ENCODE measurements around the gene RPL22.
A peak's percentile ranks its signal among the peaks of the same experiment; 100 is the strongest.

RPL22 gene

DNA sequence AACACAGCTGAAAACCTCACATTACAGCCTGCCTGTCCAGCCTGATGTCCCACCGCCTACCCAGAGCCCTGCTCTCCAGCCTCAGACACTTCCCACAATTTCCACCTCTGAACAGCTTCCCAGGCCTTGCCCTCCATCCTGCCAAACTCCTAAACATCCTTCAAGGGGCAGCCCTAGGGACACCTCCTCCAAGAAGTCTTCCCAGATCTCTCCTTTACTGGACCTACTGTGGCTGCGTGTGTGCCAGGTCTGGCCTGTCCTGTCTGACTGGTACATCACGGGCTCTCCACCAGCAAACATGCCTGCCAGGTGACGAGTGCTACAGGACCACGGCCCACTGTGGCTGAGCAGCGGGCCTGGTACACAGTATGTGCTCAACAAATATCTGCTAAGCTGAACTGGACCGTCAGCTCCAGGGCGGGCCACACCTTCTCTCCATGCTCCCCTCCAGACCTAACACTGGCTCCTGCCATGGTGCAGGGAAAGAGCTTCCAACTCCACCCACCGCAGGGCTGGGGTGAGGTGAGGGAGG lies 48.0 kb downstream of the RPL22 start:
- no peak for DNase-seq (ENCODE audit: low read depth)

GRCh38 chr1:6150006-6150938 lies 49.1 kb downstream of the RPL22 start:
- DNase-seq (ENCODE audit: low read depth): no peak

GRCh38 chr1:6149597-6149996 lies 49.8 kb downstream of the RPL22 start:
- DNase-seq (ENCODE audit: low read depth): no peak

GRCh38 chr1:6148497-6149241 lies 50.7 kb downstream of the RPL22 start:
- peak; percentile 50 for DNase-seq (ENCODE audit: low read depth)

DNA sequence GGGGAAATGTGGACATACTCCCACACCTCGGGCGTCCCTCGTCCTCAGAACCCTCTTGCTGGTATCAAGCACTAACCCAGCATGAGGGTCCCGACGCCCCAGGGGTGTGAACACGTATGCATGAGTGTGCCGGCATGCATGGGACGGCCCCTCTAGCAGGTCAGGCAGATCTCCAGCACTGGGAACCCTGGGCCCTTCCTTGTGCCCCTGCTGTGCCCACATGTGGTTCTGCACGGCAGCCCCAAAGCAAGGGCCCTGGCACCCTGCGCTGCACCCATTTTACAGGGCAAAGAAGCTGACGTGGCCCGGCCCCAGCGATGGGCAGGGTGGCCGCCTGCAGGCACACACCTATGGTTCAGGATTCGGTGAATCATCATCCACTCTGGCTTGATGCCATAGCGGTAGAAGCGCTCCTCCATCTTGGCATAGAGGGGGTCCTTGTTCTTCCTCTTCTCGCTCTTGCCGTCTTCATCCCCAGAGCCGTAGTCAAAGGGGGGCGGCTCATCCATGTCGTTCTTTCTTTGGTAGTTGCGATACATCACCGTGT lies 53.5 kb downstream of the RPL22 start:
- no peak for DNase-seq (ENCODE audit: low read depth)

DNA sequence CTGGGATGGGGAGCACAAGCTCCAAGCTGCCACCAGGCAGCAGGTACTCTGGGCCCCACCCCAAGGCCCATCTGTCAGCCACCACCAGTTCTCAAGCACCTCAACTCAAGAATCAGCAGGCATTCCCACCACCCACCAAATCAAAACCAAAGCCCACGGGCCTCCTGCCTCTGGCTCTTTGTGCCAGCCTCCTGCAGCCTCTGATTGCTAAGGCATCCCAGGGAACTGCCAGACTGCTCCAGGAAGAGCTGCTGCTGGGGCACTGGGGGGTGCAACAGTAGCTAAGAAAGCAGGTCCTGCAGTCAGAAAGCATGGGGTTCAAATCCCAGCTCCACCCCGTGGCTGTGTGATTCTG lies 54.0 kb downstream of the RPL22 start:
- DNase-seq (ENCODE audit: low read depth): no peak

DNA sequence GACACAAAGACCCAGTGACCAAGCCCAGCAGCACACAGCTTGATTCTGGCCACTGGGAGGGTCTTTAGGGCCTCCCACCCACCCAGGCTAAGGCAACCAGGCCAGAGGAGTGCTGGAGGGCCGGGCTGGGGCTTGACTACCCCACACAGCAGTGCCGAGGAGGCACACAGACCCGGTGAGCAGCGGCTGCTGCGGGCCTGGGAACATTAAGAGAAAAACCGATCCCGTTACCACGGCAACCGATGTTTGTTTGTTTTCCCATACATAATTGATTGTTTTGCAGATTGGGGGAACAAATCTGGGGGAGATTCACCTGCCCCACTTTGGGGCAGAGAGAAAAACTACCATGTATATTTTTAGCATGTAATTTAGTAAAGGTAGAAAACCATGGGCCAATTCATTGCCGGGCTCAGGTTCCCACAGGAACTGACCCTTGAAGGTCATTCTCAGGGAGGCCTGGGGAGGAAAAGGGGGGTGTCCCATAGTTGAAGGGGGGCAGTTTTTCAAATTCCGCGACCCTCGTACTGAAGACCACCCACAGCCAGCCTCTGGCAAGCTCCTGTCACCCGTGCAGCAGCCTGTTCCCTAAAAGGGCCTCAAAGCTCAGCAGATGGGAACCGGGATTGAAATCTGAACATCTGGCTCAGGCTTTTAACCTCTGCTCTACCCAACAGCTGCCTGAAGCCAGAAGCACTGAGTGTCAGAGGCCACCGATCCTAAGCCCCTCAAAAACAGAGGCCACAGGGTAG lies 54.6 kb downstream of the RPL22 start:
- no peak for DNase-seq (ENCODE audit: low read depth)

DNA sequence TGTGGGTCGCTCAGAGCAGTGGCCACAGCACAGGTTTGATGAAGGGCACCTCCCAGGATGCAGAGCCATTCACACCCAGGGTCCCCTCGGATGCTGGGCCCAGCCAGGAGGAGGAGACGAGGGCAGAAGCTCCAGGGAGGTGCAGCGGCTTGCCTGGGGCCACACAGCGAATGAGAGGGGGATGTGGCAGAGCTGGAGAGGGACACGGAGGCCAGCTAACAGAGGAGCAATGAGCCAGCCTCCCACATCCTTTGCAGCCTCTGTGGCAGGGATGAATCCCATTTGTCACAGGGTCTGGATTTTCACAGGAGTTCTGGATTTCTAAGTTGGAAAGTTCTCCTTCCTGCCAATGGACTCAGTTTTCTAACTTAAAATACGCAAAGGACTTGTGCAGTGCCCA lies 55.2 kb downstream of the RPL22 start:
- no peak for DNase-seq (ENCODE audit: low read depth)

DNA sequence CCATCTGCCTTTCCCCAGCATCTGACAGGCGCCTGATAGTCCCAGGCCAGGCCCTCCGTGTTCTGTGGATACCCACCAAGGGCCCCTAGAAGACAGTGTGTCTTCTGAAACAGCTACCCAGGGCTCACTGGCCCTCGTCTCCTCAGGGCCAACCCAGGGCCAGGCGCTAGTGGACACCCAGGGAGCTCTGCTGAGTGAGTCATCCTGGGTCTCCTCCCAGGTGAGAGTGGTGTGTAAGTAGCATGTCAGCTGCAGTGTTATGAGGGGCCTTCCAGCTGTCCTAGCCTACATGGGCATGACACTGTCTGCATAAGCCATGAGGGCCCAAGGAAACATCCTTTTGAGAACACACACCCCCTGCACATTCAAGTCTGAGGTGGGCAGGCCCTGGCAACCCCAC lies 56.0 kb downstream of the RPL22 start:
- DNase-seq (ENCODE audit: low read depth): no peak

- no peak for DNase-seq (ENCODE audit: low read depth)
These were observed 56.7 kb downstream of the RPL22 start for GRCh38 chr1:6142734-6143133.

DNA sequence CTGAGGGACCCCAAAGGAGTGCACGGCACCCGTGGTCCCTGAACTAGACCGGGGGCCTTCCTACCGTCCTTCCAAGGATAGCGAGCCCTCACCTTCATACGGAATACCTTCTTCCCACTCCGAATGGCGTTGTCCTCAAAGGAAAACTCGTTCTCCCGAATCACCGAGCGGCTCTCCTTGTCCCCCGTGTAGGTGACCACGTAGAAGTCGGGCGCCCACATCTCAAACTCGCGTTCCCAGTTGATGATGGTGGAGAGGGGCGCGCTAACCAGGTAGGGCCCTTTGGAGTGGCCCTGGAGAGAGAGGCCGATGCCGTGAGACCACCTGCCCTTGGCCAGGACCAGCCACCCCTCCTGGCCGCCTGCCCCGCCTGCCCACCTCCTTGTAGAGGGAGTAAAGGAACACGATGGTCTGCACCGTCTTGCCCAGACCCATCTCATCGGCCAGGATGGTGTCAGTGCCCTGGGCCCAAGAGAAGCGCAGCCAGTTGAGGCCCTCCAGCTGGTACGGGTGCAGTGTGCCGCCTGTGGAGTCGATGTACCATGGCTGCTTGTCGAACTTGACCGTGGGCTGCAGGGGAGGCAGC lies 57.3 kb downstream of the RPL22 start:
- DNase-seq (ENCODE audit: low read depth): no peak

GRCh38 chr1:6141592-6141991 lies 57.8 kb downstream of the RPL22 start:
- DNase-seq (ENCODE audit: low read depth): no peak

- DNase-seq (ENCODE audit: low read depth): no peak
These were observed 59.0 kb downstream of the RPL22 start for GRCh38 chr1:6140413-6140812.

GRCh38 chr1:6137758-6138157 lies 61.6 kb downstream of the RPL22 start:
- no peak for DNase-seq (ENCODE audit: low read depth)

GRCh38 chr1:6136516-6137220 lies 62.7 kb downstream of the RPL22 start:
- DNase-seq (ENCODE audit: low read depth): no peak

Measured in activated T-helper 1 cell treated with Interleukin-2 at 50 U/mL for 16 hours (primary cell).